RWPE2 (cell line): ENCODE results near the gene TAB2.
"Not testable (repeated sequence)": the region's sequence is repeated elsewhere in the genome, so short reads cannot be mapped to it uniquely, and the experiment has no call there.

Source experiments
- ATAC-seq: fragments of 200-7000 bp; cut with Tn5 transposase; 3 replicates; pipeline ENCODE4 v1.9.1; 2021; ENCODE audit warnings: low read depth
- DNase-seq: peaks from one replicate; pipeline ENCODE4 v3.0.0-alpha.2; 2020; ENCODE audit warnings: low spot score
- H3K27ac ChIP-seq: fragments of 450-650 bp; 2 replicates; pipeline ENCODE4 v1.5.1; 2017; ENCODE audit warnings: mild to moderate bottlenecking; ENCODE audit not compliant: poor library complexity, severe bottlenecking
- H3K27me3 ChIP-seq: fragments of 250-450 bp; sonication (Bioruptor Pico); 2 replicates; pipeline ENCODE4 v1.5.1; 2021; ENCODE audit warnings: mild to moderate bottlenecking, moderate library complexity; ENCODE audit not compliant: insufficient read depth, poor library complexity, severe bottlenecking
- H3K36me3 ChIP-seq: fragments of 250-450 bp; sonication (Bioruptor Pico); 2 replicates; pipeline ENCODE4 v1.5.1; 2020; ENCODE audit warnings: low read depth, mild to moderate bottlenecking, moderate library complexity
- H3K4me1 ChIP-seq: fragments of 250-450 bp; sonication (Bioruptor Pico); 2 replicates; pipeline ENCODE4 v1.5.1; 2021; ENCODE audit warnings: mild to moderate bottlenecking, moderate library complexity; ENCODE audit not compliant: insufficient read depth, poor library complexity, severe bottlenecking
- H3K4me3 ChIP-seq: fragments of 250-450 bp; sonication (Bioruptor Pico); 2 replicates; pipeline ENCODE4 v1.5.1; 2021; ENCODE audit warnings: mild to moderate bottlenecking, moderate library complexity; ENCODE audit not compliant: severe bottlenecking
- H3K9me3 ChIP-seq: fragments of 250-450 bp; sonication (Bioruptor Pico); 2 replicates; pipeline ENCODE4 v1.5.1; 2021; ENCODE audit warnings: mild to moderate bottlenecking, moderate library complexity; ENCODE audit not compliant: severe bottlenecking
- TF ChIP-seq, protein P1 (sequence below): fragments of 450-650 bp; IDR thresholded peaks from one replicate; pipeline ENCODE4 v1.5.1; 2017; ENCODE audit warnings: mild to moderate bottlenecking, moderate library complexity; ENCODE audit not compliant: poor library complexity, severe bottlenecking

TAB2 gene

DNA sequence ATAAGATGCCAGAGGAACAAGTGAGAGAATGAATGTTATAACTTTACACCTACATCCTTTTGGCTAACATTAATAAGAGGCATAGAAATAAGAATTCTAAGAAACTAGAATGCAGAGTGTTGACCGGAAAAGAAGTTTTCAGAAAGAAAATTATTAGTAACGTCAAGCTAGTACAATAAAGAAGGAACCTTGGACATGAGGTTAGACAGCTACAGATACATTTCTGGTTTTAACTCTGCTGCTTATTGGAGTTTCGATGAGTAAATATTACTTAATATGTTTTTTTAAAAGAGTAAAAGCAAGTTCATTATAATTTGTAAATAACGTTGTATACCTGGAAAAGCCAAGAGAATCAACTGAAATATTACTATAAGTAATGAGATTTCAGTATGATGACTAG is 22.7 kb downstream of the TAB2 start:
- H3K27ac ChIP-seq: no peak overlapping the region
- no peaks in the 10 kb centered on the region for H3K9me3 ChIP-seq
- H3K27me3 ChIP-seq: no peaks in the 10 kb centered on the region
- no peak for ATAC-seq
- no peak for DNase-seq
- H3K4me3 ChIP-seq: no peak overlapping the region
- peaks cover 13% of the 10 kb centered on the region; the same call in 1 of the 2 replicates for H3K36me3 ChIP-seq
- TF ChIP-seq, protein P1, sequence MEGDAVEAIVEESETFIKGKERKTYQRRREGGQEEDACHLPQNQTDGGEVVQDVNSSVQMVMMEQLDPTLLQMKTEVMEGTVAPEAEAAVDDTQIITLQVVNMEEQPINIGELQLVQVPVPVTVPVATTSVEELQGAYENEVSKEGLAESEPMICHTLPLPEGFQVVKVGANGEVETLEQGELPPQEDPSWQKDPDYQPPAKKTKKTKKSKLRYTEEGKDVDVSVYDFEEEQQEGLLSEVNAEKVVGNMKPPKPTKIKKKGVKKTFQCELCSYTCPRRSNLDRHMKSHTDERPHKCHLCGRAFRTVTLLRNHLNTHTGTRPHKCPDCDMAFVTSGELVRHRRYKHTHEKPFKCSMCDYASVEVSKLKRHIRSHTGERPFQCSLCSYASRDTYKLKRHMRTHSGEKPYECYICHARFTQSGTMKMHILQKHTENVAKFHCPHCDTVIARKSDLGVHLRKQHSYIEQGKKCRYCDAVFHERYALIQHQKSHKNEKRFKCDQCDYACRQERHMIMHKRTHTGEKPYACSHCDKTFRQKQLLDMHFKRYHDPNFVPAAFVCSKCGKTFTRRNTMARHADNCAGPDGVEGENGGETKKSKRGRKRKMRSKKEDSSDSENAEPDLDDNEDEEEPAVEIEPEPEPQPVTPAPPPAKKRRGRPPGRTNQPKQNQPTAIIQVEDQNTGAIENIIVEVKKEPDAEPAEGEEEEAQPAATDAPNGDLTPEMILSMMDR: no peak
- peaks cover 45% of the 10 kb centered on the region for H3K4me1 ChIP-seq

DNA sequence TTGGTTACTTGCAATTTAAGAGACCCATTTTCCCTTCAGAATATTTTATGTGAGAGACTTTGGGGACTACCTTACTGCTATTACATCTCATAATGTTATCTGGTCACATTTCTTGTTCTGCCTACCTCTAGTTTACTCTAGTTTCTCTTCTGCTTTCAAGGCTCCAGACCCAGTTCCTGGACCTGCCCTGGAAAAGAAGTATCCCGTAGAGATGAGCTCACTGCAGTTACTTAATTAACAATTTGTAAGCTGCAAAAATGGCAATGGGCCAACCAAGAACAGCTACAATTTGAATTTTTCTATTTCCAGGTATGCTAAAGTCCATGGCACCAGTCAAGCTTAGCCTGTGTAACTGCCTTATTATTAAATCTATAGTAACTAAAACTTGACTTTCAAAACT is 25.0 kb downstream of the TAB2 start:
- ATAC-seq (no peak), DNase-seq (no peak)
- peaks cover 21% of the 10 kb centered on the region for H3K4me1 ChIP-seq
- H3K36me3 ChIP-seq: peaks cover 23% of the 10 kb centered on the region
- no peaks in the 10 kb centered on the region for H3K27me3 ChIP-seq
- no peaks in the 10 kb centered on the region for H3K9me3 ChIP-seq
- TF ChIP-seq, protein P1: no peak
- H3K4me3 ChIP-seq: no peak overlapping the region
- H3K27ac ChIP-seq: no peak overlapping the region

DNA sequence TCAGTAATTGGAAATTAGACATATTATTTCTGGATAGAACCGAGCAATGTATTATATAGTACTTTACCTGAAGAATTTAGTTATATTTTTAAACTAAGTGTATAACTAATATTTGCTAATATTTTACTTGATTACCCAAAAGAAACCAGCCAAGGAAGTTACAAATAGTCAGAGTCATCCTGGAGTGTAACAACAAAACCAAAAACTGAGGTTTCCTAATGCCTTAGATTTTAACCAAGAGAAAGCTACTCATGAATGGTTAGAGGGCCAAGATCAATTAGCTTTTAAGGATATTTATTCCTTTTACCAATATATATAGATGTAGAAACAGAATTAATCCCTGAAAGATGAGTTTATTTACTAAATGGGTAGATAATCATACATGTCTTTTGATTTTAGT is 26.0 kb downstream of the TAB2 start:
- H3K4me3 ChIP-seq: no peak overlapping the region
- no peak overlapping the region for H3K27ac ChIP-seq
- ATAC-seq: no peak
- TF ChIP-seq, protein P1: no peak
- peaks cover 23% of the 10 kb centered on the region for H3K36me3 ChIP-seq
- H3K4me1 ChIP-seq: peaks cover 19% of the 10 kb centered on the region
- H3K9me3 ChIP-seq: no peaks in the 10 kb centered on the region
- DNase-seq: no peak
- H3K27me3 ChIP-seq: no peaks in the 10 kb centered on the region

DNA sequence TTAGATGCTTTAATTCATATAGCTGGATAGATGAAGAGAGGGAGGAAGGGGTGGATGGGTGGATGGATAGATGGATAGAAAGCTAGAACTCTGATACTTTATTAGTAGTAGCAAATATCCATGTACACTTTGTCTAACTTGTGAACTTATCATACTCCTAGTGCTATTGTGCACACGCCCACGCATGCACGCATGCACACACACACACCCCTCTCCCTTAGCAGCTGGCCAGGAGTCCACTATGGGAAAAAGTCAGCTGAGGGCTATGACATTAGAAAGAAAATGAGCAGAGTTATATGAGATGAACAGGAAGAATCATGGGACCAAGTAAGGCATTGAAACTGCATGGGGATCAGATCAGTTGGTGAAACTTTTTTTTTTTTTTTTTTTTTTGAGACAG is 28.6 kb downstream of the TAB2 start:
- no peaks in the 10 kb centered on the region for H3K27me3 ChIP-seq
- H3K9me3 ChIP-seq: no peaks in the 10 kb centered on the region
- H3K36me3 ChIP-seq: peaks cover 23% of the 10 kb centered on the region
- no peak overlapping the region for H3K4me3 ChIP-seq
- TF ChIP-seq, protein P1: no peak
- DNase-seq: no peak
- H3K4me1 ChIP-seq: peaks cover 6% of the 10 kb centered on the region
- ATAC-seq: no peak
- H3K27ac ChIP-seq: no peak overlapping the region

DNA sequence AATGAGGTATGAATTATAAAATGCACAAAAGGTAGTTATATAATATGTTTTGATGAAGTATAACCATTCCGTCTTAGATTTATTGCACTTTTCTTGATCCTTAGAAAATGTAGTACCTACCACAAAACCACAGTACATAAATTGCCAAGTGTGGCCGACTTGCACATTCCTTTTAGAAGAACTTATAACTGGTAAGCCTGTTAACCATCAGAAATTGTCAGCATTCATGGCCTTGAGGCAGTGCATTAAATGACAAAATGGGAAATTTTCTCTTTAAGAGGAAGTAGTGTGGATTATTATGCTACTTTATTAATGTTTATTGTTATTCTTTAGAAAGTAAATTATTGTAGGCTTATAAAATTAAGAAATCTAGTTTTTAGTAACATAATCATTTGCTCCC is 29.6 kb downstream of the TAB2 start:
- no peak overlapping the region for H3K4me3 ChIP-seq
- peaks cover 3% of the 10 kb centered on the region for H3K4me1 ChIP-seq
- TF ChIP-seq, protein P1: no peak
- H3K27ac ChIP-seq: no peak overlapping the region
- peaks cover 23% of the 10 kb centered on the region for H3K36me3 ChIP-seq
- ATAC-seq (no peak), DNase-seq (no peak)
- H3K9me3 ChIP-seq: no peaks in the 10 kb centered on the region
- no peaks in the 10 kb centered on the region for H3K27me3 ChIP-seq

DNA sequence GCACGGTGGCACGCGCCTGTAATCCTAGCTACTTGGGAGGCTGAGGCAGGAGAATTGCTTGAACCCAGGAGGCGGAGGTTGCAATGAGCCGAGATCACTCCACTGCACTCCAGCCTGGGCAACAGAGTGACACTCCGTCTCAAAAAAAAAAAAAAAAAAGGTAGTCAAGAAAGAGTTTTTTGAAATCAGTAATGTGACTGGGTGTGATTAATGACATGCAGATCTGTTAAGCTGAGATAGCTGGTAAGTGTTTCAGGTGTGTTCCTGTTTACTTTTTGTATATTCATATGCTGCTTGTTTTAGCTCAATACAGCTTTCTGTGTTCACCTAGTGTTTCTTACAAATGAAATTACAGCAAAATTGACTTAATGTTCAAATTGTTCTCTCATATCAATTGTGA is 31.8 kb downstream of the TAB2 start:
- H3K27ac ChIP-seq, H3K27me3 ChIP-seq: not testable (repeated sequence)
- peaks cover 16% of the 10 kb centered on the region for H3K36me3 ChIP-seq

More for the DNA sequence above, 31.8 kb downstream of the TAB2 start:
- H3K9me3 ChIP-seq, H3K4me1 ChIP-seq, H3K4me3 ChIP-seq, DNase-seq, ATAC-seq: not testable (repeated sequence)
